Gastrocnemius medialis (tissue), 4 donors: ENCODE results near the gene VAX1.

Experiments used
- CTCF ChIP-seq, 5 experiments: fragments of 450-650 bp in 3 of 5; fragments of 200-600 bp in 2 of 5; sonication (generic) in 2 of 5; IDR thresholded peaks in 4 of 5; conservative IDR thresholded peaks in 1 of 5; 1 replicate in 4 of 5; 2 replicates in 1 of 5; pipeline ENCODE4 v1.5.1; 2016 to 2019; ENCODE audit warnings: antibody characterized with exemption in 5 of 5, mild to moderate bottlenecking in 3 of 5, moderate library complexity in 3 of 5
- POLR2A ChIP-seq, 2 donors: fragments of 450-650 bp; IDR thresholded peaks; one replicate each; pipeline ENCODE4 v1.6.1; 2017; ENCODE audit warnings: antibody characterized with exemption in 2 of 2, mild to moderate bottlenecking in 2 of 2, moderate library complexity in 2 of 2

DNA sequence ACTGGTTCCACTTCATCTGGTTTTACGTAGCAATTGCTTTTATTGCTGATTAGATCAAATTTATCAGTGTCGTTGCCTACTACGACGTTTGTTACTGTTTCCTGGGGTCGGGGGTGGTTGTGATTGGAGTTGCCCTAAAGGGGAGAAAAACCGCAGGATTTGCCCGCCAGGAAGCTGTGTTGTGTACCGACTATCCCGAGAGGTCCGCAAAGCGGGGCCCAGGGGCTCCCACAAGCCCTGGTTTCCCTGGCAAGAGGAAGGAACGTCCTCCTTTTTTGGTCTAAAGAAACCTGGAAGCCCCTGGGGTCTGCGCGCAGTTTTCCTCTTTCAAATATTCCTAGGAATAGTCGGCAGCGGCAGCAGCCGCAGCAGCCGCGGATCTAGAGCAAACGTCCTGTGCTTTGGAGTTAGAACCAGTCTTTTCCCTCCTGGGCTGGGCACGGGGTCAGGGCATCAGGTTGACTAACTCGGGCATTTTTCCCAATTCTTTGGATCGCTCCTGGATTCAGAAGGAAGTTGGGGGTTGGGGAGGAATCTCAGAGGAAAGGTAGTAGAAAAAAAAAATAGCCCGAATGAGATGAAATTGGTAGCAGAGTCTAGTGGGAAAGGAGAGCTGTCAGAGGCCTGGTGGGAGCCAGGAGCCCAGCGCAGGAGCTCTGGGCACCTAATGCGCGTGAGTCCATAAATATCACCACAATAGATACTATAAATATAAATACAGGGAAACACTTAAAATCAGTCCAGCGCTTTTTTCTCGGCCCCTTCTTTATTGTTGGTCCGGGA is 4.6 kb downstream of the VAX1 start:
- TF ChIP-seq POLR2A (IDR thresholded peaks at IDR 0.05): no peak
- no peak for TF ChIP-seq CTCF (IDR thresholded peaks at IDR 0.05 in 4 of 5, conservative IDR thresholded peaks at IDR 0.05 in 1 of 5)
